DMS79 (cell line): Measurements from ENCODE around the gene TP53RK.
"Not testable (repeated sequence)": the region's sequence is repeated elsewhere in the genome, so short reads cannot be mapped to it uniquely, and the experiment has no call there.

Experiments used
- DNase-seq: peaks from one replicate; lab custom pipeline; 2025; lab: John Stamatoyannopoulos, UW

Gene TP53RK

DNA sequence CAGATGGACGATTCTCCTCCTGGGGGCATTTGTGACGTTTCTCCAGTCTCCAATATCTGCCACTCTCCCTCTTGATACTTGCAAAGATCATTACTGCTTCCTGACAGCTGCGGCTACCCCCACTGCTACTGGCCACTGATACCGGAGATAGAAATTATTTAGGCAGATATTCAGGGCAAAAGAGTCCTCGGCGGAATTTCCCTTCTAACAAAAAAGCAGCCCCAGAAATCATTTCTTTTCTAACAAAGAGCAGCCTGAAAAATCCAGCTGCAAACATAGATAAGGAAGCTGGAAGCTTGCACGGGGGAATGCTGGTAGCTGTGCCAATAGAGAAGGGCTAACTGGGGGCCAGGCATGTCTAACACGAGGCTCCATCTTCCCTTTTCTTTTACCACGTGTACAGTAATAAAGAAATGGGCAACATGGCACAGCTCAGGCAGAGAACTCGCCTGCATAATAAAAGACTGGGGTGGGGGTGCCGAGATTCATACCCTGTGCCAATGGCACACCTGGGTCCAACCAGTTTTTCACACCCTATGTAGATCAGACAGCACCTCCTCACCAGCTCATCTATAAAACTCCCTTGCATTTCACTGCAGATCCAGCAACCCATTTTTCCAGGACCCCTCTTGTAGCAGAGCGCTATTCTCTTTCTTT, 6.1 kb downstream of the TP53RK start:
- no peak for DNase-seq

DNA sequence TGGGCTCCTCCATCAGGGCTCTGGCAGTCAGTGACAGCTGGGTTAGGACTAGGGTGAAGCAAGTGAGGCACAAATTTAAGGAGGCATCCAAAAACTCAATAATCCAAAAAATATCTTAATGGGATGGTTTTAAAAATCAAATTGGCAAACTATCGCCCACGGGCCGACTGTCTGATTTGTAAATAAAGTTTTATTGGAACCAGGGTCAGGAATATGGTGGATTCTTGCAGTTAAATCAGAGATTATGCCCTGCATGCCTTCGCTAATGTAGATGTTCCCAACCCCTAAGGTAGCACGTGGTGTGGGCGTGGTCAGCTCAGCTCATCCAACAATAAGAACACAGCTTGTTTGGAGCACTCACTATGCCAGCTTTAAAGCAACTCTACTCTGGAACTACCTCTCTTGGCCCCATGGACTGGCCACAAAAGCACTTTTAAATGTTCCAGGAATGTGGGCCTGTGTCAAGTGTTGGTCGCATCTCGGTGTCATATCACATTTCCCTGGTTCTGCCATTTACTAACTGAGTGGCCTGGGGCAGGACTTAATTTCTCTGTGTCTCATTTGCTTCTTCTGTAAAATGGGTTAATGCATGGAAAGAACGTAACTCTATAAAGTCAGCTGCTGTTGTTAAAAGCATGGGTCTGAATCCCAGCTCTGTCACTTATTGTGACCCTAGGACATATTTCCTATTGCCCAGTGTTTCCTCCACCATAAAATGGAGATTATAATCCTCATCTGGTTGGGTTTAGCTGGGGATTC, 7.0 kb downstream of the TP53RK start:
- DNase-seq = no peak

DNA sequence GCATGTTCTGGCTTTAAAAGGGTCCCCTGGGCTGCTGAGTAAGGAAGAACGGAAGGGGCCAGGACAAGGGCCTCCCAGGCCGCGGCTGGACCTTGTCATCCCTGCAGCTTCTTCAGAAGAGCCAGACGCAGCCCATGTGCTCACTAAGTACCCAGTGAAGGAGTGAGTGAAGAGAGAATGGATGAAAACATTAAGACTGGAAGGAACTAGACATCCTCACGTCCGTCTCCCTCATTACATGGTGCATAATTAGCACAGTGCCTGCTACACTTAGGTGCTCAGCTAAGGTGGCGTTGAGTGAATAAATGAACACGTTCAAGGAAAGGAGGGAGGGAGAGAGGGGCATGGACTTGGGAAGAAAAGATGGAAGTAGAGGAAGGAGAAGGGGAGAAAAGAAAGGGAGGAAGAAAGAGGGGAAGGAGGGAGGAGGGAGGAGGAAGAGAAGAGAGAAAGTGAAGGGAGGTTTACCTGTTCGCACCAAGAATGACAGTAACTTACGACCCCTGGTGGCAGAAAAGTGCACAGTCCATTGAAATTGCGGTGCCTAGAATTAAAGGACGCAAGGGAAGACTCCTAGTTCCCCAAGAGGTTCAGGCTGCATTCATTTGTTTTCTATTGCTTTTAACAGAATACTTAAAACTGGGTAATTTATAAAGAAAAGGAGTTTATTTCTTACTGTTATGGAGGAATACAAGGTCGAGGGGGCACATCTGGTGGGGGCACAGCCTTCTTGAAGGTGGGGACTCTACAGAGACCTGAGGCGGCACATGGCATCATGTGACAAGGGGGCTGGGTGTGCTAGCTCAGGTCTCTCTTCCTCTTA, 8.0 kb downstream of the TP53RK start:
- DNase-seq = no peak

DNA sequence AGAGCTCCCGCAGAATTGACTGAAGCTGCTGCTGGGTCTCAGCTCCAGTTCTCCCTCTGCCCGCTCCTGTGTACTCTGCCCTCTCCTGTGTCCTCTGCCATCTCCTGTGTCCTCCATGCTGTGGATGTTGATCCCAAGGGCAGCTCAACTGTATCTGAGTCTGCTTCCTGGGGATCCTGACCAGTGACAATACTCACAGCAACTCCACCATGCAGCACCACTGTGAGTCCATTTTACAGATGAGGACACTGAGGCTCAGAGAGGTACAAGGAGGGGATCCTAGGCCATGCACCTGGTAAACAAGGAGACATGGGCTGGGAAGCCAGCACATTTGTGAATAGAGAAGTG, 8.6 kb downstream of the TP53RK start:
- DNase-seq = no peak

- DNase-seq = no peak
Observed at GRCh38 chr20:46678516-46678915, 10.7 kb downstream of the TP53RK start.

DNA sequence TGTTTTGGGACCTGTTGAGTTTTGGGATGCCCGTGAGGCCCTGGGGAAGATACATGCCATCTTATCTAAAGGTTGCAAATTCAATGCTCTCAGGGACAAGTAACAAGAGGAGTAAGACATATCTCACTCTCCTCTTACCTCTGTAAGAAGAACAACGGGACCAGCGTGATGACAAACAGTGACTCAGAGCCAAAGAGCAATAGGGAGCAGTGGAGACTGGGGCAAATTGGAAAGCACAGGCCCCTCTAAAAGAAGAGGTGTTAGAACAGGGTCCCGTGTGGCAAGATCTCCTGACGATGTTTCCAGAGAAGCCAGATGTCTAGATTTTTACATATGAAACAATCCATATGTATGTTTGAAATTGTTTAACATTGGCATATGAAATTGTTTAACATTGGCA, 11.6 kb downstream of the TP53RK start:
- DNase-seq = no peak

GRCh38 chr20:46676649-46677316, 12.5 kb downstream of the TP53RK start:
- DNase-seq = not testable (repeated sequence)

- no peak for DNase-seq
Observed at GRCh38 chr20:46674253-46675083, 14.8 kb downstream of the TP53RK start.

DNA sequence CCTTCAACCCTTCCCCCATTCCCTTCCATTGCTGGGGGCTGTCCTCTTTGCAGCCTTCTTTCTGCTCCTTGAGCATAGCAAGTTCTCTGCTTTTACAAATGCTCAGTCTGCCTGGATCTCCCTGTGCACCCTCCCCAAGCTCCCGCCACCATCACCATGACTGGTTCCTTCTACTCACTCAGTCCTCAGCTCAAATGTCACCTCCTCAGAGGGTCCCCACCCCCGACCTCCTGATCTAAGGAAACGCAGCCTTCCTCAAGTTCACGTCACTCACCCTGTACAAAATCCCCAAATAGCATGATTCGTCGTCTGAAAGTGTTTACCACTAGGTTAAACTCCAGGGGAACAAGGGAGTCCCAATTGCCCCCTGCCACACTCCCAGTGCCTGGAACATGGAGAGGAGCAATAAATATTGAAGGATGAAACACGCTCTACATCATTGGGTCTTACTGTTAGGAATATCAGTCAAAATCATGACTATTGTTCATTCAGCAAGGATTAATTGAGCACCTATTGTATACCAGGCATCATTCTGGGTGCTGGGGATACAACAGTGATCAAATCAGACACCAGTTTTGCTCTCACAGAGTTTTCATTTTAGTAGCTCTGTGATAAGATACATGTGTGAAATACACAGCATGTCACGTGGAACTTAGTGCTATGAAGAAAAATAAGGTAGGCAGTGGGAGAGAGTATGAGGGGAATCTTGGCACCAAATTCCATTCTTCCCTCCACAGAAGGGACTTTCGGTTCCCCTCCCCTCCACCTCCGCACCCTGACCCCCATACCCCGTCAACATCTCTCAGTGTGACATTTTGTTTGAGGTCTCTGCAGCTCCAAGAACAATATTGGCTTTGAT, 15.6 kb downstream of the TP53RK start:
- no peak for DNase-seq

DNA sequence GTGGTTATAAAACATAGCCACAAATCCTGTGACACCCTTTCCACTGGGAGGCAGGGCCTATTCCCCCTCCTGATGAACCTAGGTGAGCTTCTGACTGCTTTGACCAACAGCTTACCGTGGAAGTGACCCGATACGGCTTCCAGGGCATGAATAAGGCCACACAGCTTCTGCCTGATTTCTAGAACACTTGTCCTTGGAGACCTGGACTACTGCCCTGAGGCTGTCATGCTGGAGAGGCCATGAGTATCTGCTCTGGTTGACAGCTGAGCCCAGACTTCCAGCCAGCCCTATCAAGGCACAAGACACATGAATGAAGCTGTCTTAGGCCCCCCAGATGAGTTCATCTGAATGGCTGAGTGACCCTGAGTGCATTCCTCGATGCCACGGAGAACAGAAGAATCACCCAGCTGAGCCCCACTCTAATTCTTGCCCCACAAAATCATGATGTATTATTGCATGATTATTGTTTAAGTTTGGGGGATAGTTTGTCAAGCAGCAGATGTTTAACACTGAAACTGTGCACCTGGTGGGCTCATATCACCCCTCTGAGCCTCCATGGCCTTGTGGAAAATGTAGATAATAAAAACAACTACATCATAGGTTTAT, 16.6 kb downstream of the TP53RK start:
- no peak for DNase-seq

GRCh38 chr20:46671866-46672542, 17.2 kb downstream of the TP53RK start:
- no peak for DNase-seq

DNA sequence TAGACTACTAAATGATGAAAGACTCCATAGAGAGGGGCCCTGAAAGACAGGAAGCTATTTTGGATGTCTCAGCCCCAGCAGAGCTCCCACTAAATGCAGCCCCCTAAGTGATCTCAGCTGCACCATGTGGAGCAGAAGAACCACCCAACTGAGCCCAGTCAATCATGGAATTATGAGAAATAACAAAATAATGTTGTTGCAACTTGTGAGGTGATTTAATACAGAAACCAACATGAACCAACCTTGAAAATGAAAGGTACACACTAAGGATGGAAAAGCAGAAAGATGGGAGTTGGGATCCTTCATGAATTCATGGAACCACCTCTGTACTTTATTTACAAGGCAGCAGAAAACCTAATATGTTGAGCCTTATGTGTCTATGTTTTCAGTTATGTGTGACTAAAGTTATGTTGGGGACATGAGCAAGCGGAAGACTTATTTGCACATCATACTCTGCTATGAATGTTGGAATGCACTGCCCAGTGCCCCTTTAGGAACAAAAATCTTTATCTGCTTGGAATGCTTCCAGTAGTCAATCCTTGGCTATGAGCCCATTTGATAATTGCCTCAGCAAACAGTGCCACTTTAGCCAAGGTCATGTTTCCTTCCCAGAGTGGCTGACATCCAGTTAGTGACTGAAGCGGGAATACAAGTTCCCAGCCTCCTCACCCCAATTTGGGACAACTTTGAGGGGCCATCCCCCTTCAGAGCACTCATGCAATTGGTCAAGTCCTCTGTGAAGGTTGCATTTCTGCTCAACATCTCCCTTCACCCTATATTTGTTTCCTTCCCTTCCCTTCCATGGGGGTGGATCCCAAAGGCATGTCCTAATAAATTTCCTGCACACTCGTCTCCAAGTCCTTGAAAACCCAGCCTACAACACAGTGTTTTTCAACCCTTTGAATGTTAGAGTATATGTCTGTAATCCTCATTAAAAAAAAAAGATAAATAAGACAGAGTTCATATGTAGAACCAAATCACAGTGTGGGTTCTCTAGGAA, 18.4 kb downstream of the TP53RK start:
- DNase-seq = no peak

DNA sequence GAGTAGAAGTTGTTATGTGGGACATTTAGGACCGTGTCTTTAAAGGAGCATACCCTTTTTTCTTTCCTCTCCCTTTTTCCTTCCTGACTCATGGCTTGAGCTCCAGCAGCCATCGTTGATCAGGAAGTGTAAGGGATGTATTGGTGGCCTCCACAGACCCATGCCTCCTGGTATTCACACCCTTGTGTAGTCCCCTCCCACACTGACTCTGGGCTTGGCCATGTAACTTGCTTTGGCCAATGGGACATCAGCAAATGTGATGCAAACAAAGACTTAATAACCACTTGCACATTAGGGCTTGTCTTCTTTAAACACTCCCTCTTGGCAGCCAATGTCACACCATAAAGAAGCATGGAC, 19.0 kb downstream of the TP53RK start:
- DNase-seq = no peak

GRCh38 chr20:46666818-46667515, 22.3 kb downstream of the TP53RK start:
- no peak for DNase-seq

- DNase-seq = no peak
Observed at GRCh38 chr20:46666306-46666705, 22.9 kb downstream of the TP53RK start.

GRCh38 chr20:46665602-46666001, 23.6 kb downstream of the TP53RK start:
- DNase-seq = no peak

DNA sequence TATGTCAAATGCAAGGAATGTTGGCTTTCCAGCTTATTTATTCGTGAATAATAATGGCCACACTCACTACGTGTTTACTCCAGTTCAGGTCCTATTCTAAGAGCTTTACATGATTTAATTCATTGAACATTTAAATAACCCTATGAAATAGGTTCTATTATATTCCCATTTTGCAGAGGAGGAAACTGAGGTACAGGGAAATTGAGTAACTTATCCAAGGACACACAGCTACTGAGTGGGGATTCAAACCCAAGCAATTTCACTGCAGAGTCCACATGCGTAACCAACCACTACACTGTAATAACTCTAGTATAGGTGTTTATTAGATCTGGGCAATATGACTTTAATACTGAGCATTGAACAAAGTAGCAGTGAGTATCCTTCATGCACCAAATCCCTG, 25.7 kb downstream of the TP53RK start:
- no peak for DNase-seq

DNA sequence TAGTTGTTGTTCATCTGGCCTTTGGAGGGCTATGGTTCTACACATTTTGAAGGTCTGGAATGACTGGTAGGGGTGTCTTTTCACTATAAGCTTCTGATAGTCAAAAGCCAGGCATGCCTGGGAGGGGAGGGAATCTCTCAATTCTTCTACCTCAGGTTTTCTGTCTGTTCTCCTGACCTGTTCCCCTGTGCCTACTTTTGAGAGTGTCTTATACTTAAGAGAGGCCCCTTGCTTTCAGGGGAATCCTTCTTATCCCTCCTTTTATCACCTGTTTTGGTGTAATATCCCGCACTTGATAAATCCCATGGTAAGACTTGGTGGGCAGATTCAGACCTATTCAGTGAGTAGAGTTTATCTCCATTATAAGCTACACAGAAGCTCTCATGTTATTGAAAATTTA, 27.6 kb downstream of the TP53RK start:
- no peak for DNase-seq
